Fibroblast of skin of left biceps (primary cell): Measurements from ENCODE around the gene ZBTB5.
A peak's percentile ranks its signal among the peaks of the same experiment; 100 is the strongest.

Source experiments
- DNase-seq, 2 experiments: peaks; one replicate each; pipeline ENCODE4 v3.0.0-alpha.2; 2013; ENCODE audit warnings: low read depth in 2 of 2

The ZBTB5 gene

GRCh38 chr9:37424686-37425297 is 40.5 kb downstream of the ZBTB5 start:
- DNase-seq: no peak

- no peak for DNase-seq
Observed at GRCh38 chr9:37424204-37424685, 41.0 kb downstream of the ZBTB5 start.

- DNase-seq: no peak
Observed at GRCh38 chr9:37423508-37423907, 41.7 kb downstream of the ZBTB5 start.

GRCh38 chr9:37422289-37423104 is 42.8 kb downstream of the ZBTB5 start, which contains the start of gene GRHPR:
TSS of gene GRHPR (plus strand) at chr9:37422696. CDS start at chr9:37422751, 55 bp downstream.
- DNase-seq: peak; percentile 22 to 30

- DNase-seq: no peak
Observed at GRCh38 chr9:37421914-37422288, 43.3 kb downstream of the ZBTB5 start.

GRCh38 chr9:37420271-37421215 is 44.7 kb downstream of the ZBTB5 start:
- DNase-seq: no peak

- DNase-seq: no peak
Observed at GRCh38 chr9:37419204-37419603, 46.0 kb downstream of the ZBTB5 start.

- no peak for DNase-seq
Observed at GRCh38 chr9:37417857-37418618, 47.2 kb downstream of the ZBTB5 start.

- DNase-seq: no peak
Observed at GRCh38 chr9:37417252-37417803, 47.9 kb downstream of the ZBTB5 start.

GRCh38 chr9:37415011-37415719 is 50.1 kb downstream of the ZBTB5 start:
- peak; percentile 42 to 46 for DNase-seq

- DNase-seq: no peak
Observed at GRCh38 chr9:37414503-37414943, 50.7 kb downstream of the ZBTB5 start.

GRCh38 chr9:37413311-37413710 is 51.9 kb downstream of the ZBTB5 start:
- DNase-seq: no peak

GRCh38 chr9:37412431-37413151 is 52.7 kb downstream of the ZBTB5 start:
- DNase-seq: no peak

- DNase-seq: no peak
Observed at GRCh38 chr9:37410969-37411785, 54.1 kb downstream of the ZBTB5 start.

- no peak for DNase-seq
Observed at GRCh38 chr9:37410354-37410861, 54.8 kb downstream of the ZBTB5 start.

- DNase-seq: no peak
Observed at GRCh38 chr9:37408933-37409710, 56.1 kb downstream of the ZBTB5 start.

GRCh38 chr9:37407468-37407867 is 57.8 kb downstream of the ZBTB5 start:
- DNase-seq: no peak
